ENCODE measurements around the gene KLRF1.

- TF ChIP-seq CTCF (IDR thresholded peaks at IDR 0.05; ENCODE audit: insufficient read depth, low read length) = no peak
- no peak for TF ChIP-seq POLR2AphosphoS5 (IDR thresholded peaks at IDR 0.05; ENCODE audit: low read depth)
Measured at GRCh38 chr12:9792961-9793617, 34.2 kb upstream of the KLRF1 start.
